Measurements from ENCODE around the gene RCL1. TPM values are rescaled to one million over a fixed set of nuclear protein-coding genes. Genes with fewer than 3 reads are reported as not detected.

RCL1 gene
- total RNA-seq, 4 donors from 2014 or later, result 15.6 to 29.3 (median 18.3) TPM

- intact Hi-C loops (cut with DNase I), result no loop called here
- TF ChIP-seq POLR2A (IDR thresholded peaks at IDR 0.05), result no peak
- TF ChIP-seq CTCF (IDR thresholded peaks at IDR 0.05), result no peak
- H3K9me3 ChIP-seq, result no peaks in the 10 kb centered on the region
- H3K4me1 ChIP-seq, result no peaks in the 10 kb centered on the region
- H3K36me3 ChIP-seq, result no peaks in the 10 kb centered on the region
- H3K27ac ChIP-seq, result no peak overlapping the region
- H3K27me3 ChIP-seq, result no peaks in the 10 kb centered on the region
- no peak overlapping the region for H3K4me3 ChIP-seq (replicated peaks in 1 of 3)
- DNase-seq, result no peak
Measured at GRCh38 chr9:4811824-4812223, 19.1 kb downstream of the RCL1 start.

GRCh38 chr9:4812858-4813257 lies 20.1 kb downstream of the RCL1 start:
- Histone ChIP-seq H3K4me3 (replicated peaks in 1 of 3) (no peak overlapping the region), H3K27me3 (no peaks in the 10 kb centered on the region), H3K9me3 (no peaks in the 10 kb centered on the region), H3K27ac (no peak overlapping the region), H3K36me3 (no peaks in the 10 kb centered on the region), H3K4me1 (no peaks in the 10 kb centered on the region)
- WGBS, 2 donors, result 84 to 90% methylated on average over 2 of the region's 2 CpGs
- TF ChIP-seq CTCF (IDR thresholded peaks at IDR 0.05) (no peak), POLR2A (IDR thresholded peaks at IDR 0.05) (no peak)
- no peak for DNase-seq
- intact Hi-C loops (cut with DNase I), result no loop called here

DNA sequence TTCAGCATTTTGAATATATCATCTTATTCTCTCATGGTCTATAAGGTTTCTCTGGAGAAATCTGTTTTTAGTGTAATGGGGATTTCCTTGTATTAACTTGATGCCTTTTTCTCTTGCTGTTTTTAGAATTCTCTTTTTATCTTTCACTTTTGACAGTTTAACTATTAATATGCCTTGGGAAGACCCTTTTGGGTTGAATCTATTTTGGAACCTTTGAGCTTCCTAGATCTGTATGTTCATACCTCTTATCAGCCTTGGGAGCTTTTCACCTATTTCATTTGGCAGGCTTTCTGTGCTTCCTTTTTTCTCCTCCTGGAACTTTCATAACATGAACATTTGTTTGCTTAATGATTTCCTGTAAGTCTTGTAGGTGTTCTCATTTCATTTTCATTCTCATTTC lies 22.2 kb downstream of the RCL1 start:
- intact Hi-C loops (cut with DNase I), result no loop called here
- no peaks in the 10 kb centered on the region for H3K9me3 ChIP-seq
- no peaks in the 10 kb centered on the region for H3K27me3 ChIP-seq
- DNase-seq, result no peak
- H3K27ac ChIP-seq, result no peak overlapping the region
- no peaks in the 10 kb centered on the region for H3K4me1 ChIP-seq
- no peak for TF ChIP-seq CTCF (IDR thresholded peaks at IDR 0.05)
- no peak for TF ChIP-seq POLR2A (IDR thresholded peaks at IDR 0.05)
- no peaks in the 10 kb centered on the region for H3K36me3 ChIP-seq
- no peak overlapping the region for H3K4me3 ChIP-seq (replicated peaks in 1 of 3)

GRCh38 chr9:4815381-4815956 lies 22.7 kb downstream of the RCL1 start:
- Histone ChIP-seq H3K4me1 (no peaks in the 10 kb centered on the region), H3K27ac (no peak overlapping the region), H3K4me3 (replicated peaks in 1 of 3) (no peak overlapping the region), H3K36me3 (no peaks in the 10 kb centered on the region), H3K27me3 (no peaks in the 10 kb centered on the region), H3K9me3 (no peaks in the 10 kb centered on the region)
- WGBS, 2 donors, result 84 to 92% methylated on average over 7 of the region's 7 CpGs
- no peak for DNase-seq
- TF ChIP-seq CTCF (IDR thresholded peaks at IDR 0.05) (no peak), POLR2A (IDR thresholded peaks at IDR 0.05) (no peak)
- intact Hi-C loops (cut with DNase I), result no loop called here

GRCh38 chr9:4820168-4820567 lies 27.4 kb downstream of the RCL1 start:
- Histone ChIP-seq H3K27ac (no peak overlapping the region), H3K9me3 (no peaks in the 10 kb centered on the region), H3K27me3 (no peaks in the 10 kb centered on the region), H3K4me3 (replicated peaks in 1 of 3) (no peak overlapping the region), H3K36me3 (no peaks in the 10 kb centered on the region), H3K4me1 (peaks cover 0 to 5% of the 10 kb centered on the region in 2 donors)
- intact Hi-C loops (cut with DNase I), result no loop called here
- no peak for DNase-seq
- 85 to 86% methylated on average over 6 of the region's 6 CpGs for WGBS, 2 donors
- no peak for TF ChIP-seq CTCF (IDR thresholded peaks at IDR 0.05)
- no peak for TF ChIP-seq POLR2A (IDR thresholded peaks at IDR 0.05)

Data from thyroid gland (tissue), 4 donors.